Stimulated activated naive CD8-positive, alpha-beta T cell treated with anti-CD3 and anti-CD28 coated beads, Interleukin-15, Interleukin-2, amounts not matched to agents 100 U/mL and 50 U/mL, for 24 hours (primary cell): ENCODE results near the gene P2RX4.
"Not testable (repeated sequence)": the region's sequence is repeated elsewhere in the genome, so short reads cannot be mapped to it uniquely, and the experiment has no call there.

Source experiments
- ATAC-seq: fragments of 150-1000 bp; cut with Tn5 transposase; one replicate; pipeline ENCODE4 v1.10.0; 2021
- DNase-seq: peaks from one replicate; pipeline ENCODE4 v3.0.0; 2021

The P2RX4 gene

DNA sequence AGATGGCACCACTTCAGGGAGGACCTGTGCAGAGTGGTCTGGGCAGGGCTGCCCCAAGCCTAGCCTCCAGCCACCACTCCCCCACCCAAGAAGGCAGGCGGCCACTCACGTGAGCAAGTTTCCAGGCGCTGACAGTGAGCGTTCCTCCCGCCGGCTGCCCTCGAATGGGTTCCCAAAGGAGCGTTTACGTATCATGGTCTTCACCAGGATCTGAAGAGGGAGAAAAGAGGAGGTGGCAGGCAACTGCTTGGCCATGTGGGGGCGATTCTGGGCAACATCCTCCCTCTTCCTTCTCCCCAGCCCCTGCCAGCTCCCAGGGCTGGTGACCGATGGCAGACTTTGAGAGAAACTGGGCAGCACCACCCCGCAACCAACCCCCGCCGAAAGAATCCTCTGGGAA lies 35.1 kb downstream of the P2RX4 start:
- no peak for ATAC-seq
- DNase-seq: no peak

DNA sequence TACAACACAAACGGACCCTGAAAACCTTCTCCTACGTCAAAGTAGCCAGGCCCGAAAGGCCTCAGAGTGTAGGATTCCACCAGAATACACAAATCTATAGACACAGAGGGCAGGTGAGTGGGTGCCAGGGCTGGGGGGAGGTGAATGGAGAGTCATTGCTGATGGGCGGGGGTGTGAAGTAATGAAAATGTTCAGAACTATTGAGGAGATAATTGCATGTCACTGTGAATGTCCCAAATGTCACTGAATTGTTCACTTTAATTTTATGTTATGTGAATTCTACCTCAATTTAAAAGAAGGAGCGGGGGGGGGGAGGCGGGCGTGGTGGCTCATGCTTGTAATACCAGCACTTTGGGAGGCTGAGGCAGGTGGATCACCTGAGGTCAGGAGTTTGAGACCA lies 36.0 kb downstream of the P2RX4 start:
- DNase-seq (no peak), ATAC-seq (no peak)

DNA sequence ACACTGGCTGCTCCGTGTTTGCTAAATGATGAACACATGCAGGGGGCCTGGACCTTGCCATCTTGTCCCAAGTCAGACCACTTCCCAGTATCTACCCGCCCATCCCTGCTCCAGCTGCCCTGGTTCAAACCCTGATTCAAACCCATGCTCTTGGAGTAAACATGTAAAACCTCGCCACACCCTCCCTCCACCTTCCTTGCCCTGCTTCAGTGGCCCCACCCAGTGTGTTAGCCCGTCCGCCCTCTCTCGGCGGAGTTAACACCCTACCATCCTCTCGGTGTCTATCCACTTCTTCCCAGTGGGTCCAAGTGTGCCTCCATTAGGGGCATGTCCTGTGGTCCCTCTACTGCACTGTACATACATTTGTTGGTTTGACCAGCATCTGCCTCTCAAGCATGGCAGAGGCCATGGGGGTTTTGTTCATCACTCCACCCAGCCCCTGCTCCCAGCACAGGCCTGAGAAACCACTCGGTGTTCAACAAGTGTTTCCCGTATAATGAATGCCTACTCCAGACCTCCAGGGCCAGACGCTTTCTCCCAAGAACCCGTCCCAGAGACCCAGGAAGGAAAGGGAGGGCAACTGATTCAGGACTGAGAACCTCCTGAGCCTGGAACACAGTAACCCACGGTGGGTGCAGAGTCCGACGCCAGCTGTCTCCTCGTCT lies 37.1 kb downstream of the P2RX4 start:
- no peak for ATAC-seq

DNA sequence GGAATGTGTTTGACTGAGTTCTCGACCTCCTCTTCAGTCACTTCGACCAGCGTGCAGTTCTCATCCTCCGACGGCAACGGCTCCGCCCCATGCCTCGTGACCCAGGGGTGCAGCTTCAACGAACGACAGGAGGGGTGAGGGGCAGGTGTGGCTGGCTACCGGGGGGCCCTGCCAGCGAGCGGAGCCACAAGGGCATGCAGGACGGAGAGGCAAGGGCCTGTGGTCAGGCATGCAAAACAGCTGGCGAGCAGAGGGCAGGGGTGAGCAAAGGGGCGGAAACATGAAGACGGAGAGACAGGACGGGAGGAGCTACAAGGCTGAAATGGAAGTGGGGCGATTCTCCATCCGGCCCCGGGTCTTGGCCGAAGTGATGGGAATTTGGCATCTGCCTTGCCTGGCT lies 38.7 kb downstream of the P2RX4 start:
- DNase-seq: no peak

More for the DNA sequence above, 37.1 kb downstream of the P2RX4 start:
- DNase-seq: no peak

DNA sequence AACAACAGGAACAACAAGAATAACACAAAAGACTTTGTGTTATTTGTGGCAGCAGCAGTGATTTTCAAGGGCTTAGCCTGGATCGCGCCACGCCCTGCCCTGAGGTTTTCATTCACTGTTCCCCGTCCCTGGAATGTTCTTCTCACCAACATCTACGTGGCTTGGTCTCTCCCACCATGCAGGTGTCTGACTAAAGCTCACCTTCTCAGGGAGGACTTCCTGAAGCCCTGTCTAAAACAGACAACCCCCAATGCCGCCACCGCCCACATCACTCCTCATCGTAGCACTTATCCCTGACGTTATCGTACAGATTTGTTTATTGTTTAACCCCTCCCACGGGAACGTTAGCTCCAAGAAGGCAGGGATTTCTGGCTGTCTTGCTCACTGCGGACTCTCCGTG lies 40.4 kb downstream of the P2RX4 start:
- ATAC-seq (no peak), DNase-seq (no peak)

More for the DNA sequence above, 38.7 kb downstream of the P2RX4 start:
- ATAC-seq: no peak

DNA sequence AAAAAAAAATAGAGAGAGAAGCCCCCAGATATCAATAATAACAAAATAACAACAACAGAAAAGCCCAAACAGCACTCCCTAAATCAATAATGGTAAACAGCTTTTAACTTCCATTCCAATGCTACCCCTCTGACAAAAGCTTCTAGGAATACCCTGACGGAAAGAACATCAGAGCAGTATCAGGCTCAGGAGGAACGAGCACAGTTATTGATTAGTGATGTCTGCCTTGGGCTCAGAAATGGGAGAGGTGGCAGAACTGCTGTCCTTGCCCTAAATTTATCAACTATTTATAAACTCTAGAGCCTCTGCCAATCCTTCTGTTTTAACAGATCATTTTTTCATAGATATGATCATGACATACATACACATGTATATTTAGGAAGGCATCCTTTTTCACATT lies 41.9 kb downstream of the P2RX4 start:
- no peak for ATAC-seq
- no peak for DNase-seq

DNA sequence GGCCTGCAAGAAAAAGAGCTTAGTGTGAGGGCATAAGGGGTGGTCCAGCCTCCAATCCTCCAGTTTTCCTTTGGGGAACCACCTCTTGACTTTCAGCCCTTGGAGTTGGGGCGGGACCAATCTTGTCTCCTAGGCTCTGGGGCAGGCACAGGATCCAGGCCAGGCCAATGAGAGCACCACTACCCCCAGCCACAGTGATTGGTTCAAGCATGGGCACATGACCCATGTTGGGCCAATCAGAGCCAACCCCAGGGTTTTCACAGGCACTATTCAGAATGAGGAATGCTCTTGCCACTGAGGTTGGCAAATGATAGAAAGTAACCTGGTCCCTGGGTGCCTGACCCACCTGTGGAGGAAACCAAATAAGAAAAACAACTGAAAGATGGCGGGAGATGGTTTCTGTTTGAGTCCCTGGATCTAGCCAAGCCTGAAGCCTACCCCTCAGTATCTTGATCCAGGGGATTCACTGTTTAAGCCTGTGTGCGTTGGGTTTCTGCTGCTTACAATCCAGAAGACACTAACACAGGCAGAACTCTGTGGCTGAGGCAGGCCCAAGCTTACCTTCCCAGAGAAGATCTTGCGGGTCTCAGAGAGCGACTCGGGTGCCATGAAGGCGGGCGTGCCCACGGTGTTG lies 42.9 kb downstream of the P2RX4 start:
- ATAC-seq (no peak), DNase-seq (no peak)

DNA sequence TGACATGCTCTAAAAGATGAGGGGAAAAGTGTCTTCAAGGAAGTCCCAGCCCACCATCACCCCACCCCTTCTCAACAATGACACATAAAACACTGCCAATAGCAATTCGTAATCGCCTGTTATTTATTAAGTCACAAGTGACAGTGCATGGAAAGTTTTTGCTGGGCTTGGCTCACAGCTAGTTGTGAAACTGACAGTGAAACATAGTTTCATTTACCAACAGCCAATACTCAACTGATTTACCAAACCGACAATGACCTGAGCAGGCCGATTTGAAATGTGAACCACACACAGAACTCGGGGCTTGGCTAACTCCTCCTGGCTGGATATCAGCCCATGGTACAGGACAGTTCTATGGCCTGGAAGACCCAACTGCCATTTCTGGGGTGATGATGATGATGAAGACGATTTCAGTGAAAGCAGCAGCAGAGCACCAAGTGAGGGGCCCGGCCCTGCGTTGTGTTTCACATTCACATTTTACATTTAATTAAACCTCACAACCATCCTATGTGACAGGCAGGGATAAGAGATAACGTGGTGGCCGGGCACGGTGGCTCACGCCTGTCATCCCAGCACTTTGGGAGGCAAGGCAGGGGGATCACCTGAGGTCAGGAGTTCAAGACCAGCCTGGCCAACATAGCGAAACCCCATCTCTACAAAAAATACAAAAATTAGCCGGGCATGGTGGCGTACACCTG lies 43.9 kb downstream of the P2RX4 start:
- ATAC-seq (no peak), DNase-seq (no peak)

DNA sequence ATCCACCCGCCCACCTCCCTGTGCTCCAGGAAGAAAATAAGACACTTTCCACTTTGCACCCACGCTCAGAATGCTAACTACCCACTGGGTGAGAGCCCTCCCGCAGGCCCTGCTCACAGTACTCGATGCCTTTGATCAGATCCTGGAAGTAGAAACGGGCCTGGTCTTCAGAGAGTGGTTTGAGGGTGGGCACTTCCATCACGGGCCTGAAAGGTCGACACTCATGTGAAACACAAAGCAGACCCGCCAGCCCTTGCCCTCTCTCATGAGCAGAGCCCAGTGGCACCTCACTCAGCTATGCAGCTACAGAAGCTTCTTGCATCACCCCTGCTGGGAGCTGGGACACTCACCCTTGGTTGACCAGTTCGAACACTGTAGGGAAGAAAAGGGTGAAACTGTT lies 45.5 kb downstream of the P2RX4 start:
- ATAC-seq (peak; percentile 28), DNase-seq (no peak)

DNA sequence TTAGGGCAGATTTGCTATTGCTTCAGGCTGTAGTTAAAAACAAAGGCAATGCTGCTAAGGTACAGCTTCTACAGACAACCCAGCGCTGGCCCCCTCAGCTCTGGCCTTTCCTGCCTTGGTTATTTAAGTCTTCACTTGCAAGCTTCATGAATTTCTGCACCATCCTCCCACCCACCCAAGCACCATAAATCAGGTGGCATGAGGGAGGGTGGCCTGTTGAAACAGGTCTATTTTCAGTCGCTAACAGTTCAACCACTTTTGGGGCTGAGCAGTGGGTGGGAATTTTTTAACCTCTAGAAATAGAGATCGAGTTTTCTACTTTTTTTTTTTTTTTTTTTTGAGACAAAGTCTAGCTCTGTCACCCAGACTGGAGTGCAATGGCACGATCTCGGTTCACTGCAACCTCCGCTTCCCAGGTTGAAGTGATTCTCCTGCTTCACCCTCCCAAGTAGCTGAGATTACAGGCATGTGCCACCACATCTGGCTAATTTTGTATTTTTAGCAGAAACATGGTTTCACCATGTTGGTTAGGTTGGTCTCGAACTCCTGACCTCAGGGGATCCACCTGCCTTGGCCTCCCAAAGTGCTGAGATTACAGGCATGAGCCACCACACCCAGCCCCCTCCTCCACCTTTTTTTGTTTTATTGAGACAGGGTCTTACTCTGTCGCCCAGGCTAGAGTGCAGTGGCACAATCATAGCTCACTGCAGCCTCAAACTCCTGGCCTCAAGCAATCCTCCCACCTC lies 47.9 kb downstream of the P2RX4 start:
- not testable (repeated sequence) for DNase-seq, ATAC-seq

DNA sequence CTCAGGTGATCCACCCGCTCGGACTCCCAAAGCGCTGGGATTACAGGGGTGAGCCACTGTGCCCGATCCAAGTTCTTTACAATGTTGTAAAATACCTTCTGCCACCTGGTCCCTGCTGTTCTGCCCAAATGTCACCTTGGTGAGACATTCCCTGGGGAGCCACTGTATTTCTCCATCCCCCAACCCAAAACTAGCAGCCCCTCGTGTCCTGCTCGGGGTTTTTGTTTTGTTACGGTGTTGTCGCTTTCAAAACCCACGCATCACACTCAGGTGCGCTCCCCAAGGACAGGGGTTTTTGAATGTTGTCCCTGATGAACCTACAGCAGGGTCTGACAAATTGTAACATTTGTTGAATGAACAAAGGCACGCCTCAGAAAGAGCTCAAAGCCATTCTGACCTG lies 49.1 kb downstream of the P2RX4 start:
- no peak for DNase-seq
- ATAC-seq: no peak

DNA sequence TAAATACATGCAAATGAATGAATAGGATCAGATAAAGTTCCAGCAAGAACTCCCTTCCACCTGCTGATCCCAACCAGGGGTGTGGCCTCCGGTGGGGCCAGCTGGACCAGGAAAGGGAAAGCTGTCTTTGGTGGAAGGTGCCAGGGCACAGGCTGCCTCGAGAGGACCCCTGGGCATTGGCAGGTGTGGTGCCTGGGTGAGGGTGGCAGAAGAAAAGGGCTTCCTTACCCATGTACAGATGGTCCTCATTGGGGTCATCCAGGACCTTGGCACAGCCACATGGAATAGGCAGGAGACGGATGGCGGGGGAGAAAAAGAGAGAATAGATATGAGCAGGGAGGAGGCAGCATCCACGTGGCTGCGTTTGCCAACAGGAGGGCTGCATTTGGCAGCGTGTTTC lies 50.2 kb downstream of the P2RX4 start:
- ATAC-seq (no peak), DNase-seq (no peak)

DNA sequence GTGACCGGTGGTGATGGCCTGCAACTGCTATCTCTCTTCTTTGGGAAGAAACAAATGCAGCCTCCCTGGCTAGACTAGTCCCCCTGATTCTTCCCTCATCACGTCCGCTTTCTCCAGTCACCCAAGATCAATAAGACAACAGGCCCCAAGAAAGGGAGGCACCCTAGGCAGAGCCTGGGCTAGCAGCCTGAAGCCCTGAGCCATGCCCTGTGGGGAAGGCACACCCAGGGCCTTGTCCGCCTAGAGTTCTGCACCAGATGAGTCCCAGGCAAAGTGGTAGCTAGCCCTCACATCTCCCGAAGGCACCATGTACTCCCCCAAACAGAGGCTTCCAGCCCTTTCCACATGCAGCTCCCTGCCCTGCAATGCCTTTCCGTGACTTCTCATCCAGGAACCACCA lies 51.5 kb downstream of the P2RX4 start:
- no peak for ATAC-seq
- DNase-seq: no peak

DNA sequence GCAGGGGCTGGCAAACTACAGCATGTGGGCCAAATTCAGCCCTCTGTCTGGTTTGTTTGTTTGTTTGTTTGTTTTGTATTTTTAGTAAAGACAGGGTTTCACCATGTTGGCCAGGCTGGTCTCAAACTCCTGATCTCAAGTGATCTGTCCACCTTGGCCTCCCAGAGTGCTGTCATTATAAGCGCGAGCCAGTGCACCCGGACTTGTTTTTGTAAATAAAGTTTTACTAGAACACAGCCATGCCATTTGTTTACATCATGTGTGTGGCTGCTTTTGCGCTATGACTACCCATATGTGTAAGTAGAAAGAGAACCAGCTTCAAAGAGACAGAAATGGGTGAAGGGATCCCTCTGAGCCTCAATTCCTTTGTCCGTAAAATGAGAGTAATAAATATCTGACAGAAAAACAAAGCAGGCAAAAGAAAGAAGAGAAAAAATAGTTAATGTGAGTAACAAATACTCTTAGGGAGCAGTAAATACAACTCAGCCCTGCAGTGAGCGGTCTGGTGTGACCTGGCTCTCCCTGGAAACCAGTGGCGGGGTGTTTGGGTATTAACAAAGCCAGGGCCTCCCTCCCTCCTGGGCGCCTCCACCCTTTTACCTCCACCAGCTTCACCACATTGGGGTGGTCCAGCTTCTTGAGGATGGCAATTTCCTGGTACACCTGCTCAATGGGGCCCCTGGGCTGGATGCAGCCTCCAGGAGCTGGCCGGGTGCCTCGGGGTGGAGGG lies 53.4 kb downstream of the P2RX4 start:
- no peak for DNase-seq
- no peak for ATAC-seq

DNA sequence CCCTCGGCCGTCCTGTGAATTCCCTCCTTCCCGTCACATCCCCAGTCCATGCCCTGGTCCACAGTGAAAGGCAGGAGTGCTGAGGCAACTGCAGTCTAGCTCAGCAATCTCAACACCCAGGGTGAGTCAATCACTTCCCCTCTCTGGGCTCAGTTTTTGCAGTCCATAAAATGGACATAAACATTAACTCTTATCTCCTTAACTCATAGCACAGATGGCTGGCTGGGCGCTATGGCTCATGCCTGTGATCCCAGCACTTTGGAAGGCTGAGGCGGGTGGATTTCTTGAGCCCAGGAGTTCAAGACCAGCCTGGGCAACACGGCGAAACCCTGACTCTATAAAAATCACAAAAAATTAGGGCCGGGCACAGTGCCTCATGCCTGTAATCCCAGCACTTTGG lies 54.2 kb downstream of the P2RX4 start:
- ATAC-seq (no peak), DNase-seq (no peak)

DNA sequence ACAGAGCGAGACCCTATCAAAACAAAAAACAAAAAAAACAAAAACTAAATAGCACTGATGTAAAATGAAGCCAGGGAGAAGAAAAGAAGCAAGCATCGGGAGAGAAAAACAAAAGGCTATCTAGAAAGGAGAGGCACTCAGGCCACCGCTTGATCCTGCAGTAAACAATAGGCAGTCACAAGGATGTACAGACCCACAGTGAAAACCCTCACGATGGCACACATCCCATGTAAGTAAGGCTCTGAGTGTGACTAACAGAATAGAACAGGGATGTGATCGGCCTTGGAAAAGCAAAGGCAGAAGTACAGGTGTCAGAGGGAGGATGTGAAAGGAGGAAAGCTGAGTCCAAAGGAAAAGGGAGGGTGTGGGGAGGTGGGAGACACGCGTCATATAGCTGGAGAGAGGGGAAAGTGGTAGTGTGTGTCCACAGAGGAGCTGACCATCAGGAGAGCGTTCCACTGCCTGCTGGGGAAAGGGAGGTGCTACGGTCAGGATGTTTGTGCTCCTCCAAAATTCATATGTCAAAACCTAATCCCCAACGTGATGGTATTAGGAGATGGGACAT lies 55.1 kb downstream of the P2RX4 start:
- DNase-seq (no peak), ATAC-seq (no peak)

DNA sequence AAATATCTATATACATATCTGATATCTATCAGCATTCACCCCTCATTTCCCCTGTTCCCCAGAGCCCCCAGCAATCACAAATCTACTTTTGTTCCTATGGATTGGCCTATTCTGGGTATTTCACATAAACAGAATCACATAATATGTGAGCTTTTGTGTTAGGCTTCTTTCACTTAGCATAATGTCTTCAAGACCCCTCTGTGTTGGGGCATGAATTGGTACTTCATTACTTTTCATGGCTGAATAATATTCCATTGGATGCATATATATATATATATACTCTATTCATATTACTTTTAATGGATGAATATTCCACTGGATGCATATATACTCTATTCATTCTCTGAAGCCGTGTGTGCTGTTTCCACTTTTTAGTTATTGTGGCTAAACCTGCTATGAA lies 57.9 kb downstream of the P2RX4 start:
- DNase-seq: no peak
- ATAC-seq: no peak

DNA sequence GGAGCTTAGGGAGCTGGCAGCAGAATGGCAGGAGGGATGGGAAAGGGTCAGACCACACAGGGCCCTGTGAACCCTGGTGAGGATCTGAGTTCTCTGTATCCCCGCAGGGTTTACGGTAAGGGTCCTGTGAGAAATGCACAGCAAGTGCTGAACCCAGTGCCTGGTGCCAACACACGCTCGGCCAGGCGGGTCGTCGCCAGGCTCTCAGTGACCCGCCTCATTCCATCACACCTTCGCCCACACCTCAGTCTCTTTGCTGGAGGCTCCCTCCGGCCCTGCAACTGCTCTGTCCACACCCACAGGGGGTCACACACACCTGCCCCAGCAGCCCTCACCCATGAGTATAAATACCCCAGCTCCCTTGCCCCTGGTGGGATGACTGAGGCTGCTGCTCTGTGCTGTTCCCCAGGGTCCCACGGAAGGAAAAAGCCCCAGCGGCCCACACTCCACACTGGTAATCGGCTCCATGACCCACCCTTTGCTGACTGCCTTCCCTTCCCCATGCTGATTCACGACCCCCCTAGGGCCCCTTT lies 63.5 kb downstream of the P2RX4 start:
- ATAC-seq (no peak), DNase-seq (no peak)

DNA sequence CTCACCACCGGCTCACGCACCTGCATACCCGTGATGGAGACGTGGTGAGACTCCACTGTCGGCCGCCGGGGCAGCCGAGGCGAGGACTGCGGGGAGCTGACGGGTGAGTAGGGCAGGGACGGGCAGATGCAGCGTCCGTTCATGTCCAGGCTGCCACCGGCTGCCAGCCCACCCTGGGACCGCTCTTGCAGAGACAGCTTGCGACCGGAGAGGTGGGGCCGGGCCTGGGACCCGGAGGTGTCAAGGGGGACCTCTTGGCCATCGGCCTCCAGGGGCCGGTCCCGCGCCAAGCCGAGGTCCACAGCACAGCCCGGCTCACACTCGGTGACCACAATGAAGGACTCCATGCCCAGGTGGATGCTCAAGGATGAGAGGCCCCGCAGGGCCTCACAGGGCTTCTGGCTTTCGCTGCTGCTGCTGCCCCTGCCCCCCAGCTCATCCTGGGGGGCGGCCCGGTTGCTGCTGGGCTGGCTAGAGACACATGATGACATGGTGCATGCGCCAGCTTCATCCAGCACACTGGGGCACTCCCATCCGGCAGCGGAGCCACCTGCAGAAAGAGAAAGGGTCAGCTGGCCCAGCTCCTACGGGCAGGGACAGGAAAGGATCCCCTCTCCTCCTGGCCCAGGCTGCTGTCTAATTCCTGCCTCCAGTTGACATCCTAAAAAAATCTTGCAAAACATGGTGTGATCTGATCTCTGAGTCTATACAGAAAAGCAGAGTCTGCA lies 64.3 kb downstream of the P2RX4 start:
- no peak for DNase-seq
- no peak for ATAC-seq

DNA sequence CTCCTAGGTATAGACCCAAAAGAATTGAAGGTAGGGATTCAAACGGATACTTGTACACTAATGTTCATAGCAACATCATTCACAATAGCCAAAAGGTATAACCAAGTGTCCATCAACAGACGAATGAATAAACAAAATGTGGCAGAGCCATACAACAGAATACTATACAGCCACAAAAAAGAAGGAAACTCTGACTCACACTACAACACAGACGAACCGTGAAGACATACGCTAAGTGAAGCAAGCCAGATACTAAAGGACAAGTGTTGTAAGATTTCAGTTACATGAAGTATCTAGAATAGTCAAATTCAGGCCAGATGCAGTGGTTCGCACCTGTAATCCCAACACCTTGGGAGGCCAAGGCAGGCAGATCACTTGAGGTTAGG lies 67.4 kb downstream of the P2RX4 start:
- ATAC-seq (no peak), DNase-seq (no peak)
